ENCODE measurements around the gene KIAA1328. TPM values are rescaled to one million over a fixed set of nuclear protein-coding genes. Genes with fewer than 3 reads are reported as not detected.
"Not testable (repeated sequence)": the region's sequence is repeated elsewhere in the genome, so short reads cannot be mapped to it uniquely, and the experiment has no call there.

The KIAA1328 gene
- total and polyA plus RNA-seq, 4 experiments from 2014 or later, result 6.9 to 15.7 (median 12.8) TPM

GRCh38 chr18:37166966-37167365 lies 338.0 kb downstream of the KIAA1328 start:
- CTCF ChIA-PET (ENCODE audit: partially characterized antibody); H3K27me3 Mint-ChIP-seq: not testable (repeated sequence)

GRCh38 chr18:37170984-37171383 lies 342.1 kb downstream of the KIAA1328 start:
- Histone ChIP-seq H3K4me3 (ENCODE audit: low read length in 2 of 2) (no peak overlapping the region), H3K36me3 (ENCODE audit: insufficient read depth, low read length) (no peaks in the 10 kb centered on the region), H3K9me3 (ENCODE audit: control insufficient read depth in 1 of 2, low read length in 2 of 2) (no peaks in the 10 kb centered on the region), H3K4me1 (ENCODE audit: insufficient read depth, low read length) (no peaks in the 10 kb centered on the region), H3K27ac (ENCODE audit: low read depth, low read length) (no peak overlapping the region), H3K27me3 (ENCODE audit: insufficient read depth, low read length) (no peaks in the 10 kb centered on the region)
- no peaks in the 10 kb centered on the region for H3K27me3 Mint-ChIP-seq
- no peak for DNase-seq
- H3K9me3 Mint-ChIP-seq, result peaks cover 0 to 2% (median 0%) of the 10 kb centered on the region in 8 donors
- H3K4me3 Mint-ChIP-seq, result no peak overlapping the region
- peaks cover 29 to 52% of the 10 kb centered on the region in 2 donors for H3K36me3 Mint-ChIP-seq
- ChIA-PET POLR2A (ENCODE audit: partially characterized antibody) (no interaction called here), CTCF (ENCODE audit: partially characterized antibody) (no interaction called here)
- intact Hi-C loops (cut with micrococcal nuclease), result no loop called here
- H3K4me1 Mint-ChIP-seq, result no peaks in the 10 kb centered on the region
- H3K27ac Mint-ChIP-seq, result no peak overlapping the region

More at GRCh38 chr18:37166966-37167365, 338.0 kb downstream of the KIAA1328 start:
- DNase-seq; H3K9me3 Mint-ChIP-seq; H3K4me1 ChIP-seq (ENCODE audit: insufficient read depth, low read length); H3K9me3 ChIP-seq (ENCODE audit: control insufficient read depth in 1 of 2, low read length in 2 of 2); intact Hi-C loops (cut with micrococcal nuclease); H3K4me3 Mint-ChIP-seq; H3K4me1 Mint-ChIP-seq; H3K27ac Mint-ChIP-seq; H3K27me3 ChIP-seq (ENCODE audit: insufficient read depth, low read length); H3K36me3 ChIP-seq (ENCODE audit: insufficient read depth, low read length); H3K4me3 ChIP-seq (ENCODE audit: low read length in 2 of 2); H3K27ac ChIP-seq (ENCODE audit: low read depth, low read length); POLR2A ChIA-PET (ENCODE audit: partially characterized antibody): not testable (repeated sequence)
- peaks cover 19 to 60% of the 10 kb centered on the region in 2 donors for H3K36me3 Mint-ChIP-seq

DNA sequence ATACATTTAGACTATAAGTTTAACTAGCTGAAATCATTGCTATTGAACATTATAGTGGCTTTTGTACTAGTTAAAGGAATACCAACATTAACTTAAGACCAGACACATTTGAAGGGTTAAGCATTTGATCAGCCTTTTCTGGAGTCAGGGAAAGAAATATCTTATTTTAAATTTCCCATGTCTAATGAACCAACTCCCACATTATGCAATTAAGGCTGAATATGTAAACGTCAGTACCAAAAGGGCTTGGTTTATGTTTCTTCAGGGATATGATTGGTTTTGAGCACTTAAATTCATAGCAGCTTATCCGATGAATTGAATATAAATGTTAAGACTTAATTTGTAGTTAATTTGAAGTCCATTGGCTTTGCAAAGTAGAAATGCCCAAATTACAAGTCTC lies 344.5 kb downstream of the KIAA1328 start:
- Mint-ChIP-seq H3K9me3 (no peaks in the 10 kb centered on the region), H3K4me3 (no peak overlapping the region), H3K27me3 (no peaks in the 10 kb centered on the region), H3K27ac (no peak overlapping the region), H3K4me1 (no peaks in the 10 kb centered on the region), H3K36me3 (peaks cover 33 to 46% of the 10 kb centered on the region in 2 donors)
- no peaks in the 10 kb centered on the region for H3K36me3 ChIP-seq (ENCODE audit: insufficient read depth, low read length)
- POLR2A ChIA-PET (ENCODE audit: partially characterized antibody), result no interaction called here
- intact Hi-C loops (cut with micrococcal nuclease), result no loop called here
- no peak overlapping the region for H3K27ac ChIP-seq (ENCODE audit: low read depth, low read length)
- no peaks in the 10 kb centered on the region for H3K9me3 ChIP-seq (ENCODE audit: control insufficient read depth in 1 of 2, low read length in 2 of 2)
- H3K4me1 ChIP-seq (ENCODE audit: insufficient read depth, low read length), result no peaks in the 10 kb centered on the region
- no peak overlapping the region for H3K4me3 ChIP-seq (ENCODE audit: low read length in 2 of 2)
- no peak for DNase-seq
- H3K27me3 ChIP-seq (ENCODE audit: insufficient read depth, low read length), result no peaks in the 10 kb centered on the region
- CTCF ChIA-PET (ENCODE audit: partially characterized antibody), result no interaction called here

DNA sequence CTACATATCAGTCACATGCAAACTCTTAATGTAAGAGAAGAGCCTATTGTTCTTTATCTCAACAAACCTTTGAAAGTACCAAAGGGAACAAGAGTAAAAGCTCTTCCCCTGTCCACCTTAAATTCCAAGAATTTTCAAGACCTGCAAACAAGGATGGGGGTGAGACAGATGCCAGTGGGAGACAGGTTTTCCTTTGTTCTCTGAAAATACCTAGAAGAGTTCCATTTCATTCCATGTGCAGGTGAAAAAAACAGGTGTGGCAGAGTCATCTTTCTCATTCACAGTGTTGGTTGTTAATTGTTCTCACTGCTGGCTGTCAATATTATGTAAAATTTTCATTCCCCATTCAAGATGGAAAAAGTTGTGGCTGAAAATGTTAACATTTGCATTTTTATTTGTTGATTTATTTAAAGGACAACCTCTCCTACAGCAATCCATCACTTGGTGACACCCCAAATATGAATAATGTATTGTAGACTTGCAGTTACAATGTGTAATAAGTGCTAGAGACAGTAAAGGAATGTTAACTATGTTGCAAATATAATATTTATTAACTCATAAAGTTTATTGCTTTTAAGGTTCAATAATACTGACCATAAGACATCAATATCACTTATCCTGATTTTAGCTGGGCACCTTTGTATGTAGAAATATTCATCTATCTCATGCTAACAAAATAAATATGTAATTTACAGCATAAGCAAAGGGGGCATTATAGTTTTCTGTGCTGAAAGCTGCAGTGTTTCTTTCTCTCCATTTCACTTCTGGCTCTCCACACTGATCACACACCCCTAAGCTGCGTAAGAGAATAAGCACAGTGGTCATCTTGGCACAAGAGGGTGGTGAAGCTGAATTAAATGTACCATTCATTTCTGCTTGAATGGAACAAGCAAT lies 347.0 kb downstream of the KIAA1328 start:
- Mint-ChIP-seq H3K36me3 (peaks cover 40 to 62% of the 10 kb centered on the region in 2 donors), H3K4me3 (no peak overlapping the region), H3K27me3 (no peaks in the 10 kb centered on the region), H3K4me1 (no peaks in the 10 kb centered on the region), H3K9me3 (no peaks in the 10 kb centered on the region), H3K27ac (no peak overlapping the region)
- no peak for DNase-seq
- ChIA-PET CTCF (ENCODE audit: partially characterized antibody) (no interaction called here), POLR2A (ENCODE audit: partially characterized antibody) (no interaction called here)
- Histone ChIP-seq H3K27ac (ENCODE audit: low read depth, low read length) (no peak overlapping the region), H3K27me3 (ENCODE audit: insufficient read depth, low read length) (no peaks in the 10 kb centered on the region), H3K9me3 (ENCODE audit: control insufficient read depth in 1 of 2, low read length in 2 of 2) (no peaks in the 10 kb centered on the region), H3K4me3 (ENCODE audit: low read length in 2 of 2) (no peak overlapping the region), H3K36me3 (ENCODE audit: insufficient read depth, low read length) (no peaks in the 10 kb centered on the region), H3K4me1 (ENCODE audit: insufficient read depth, low read length) (no peaks in the 10 kb centered on the region)
- intact Hi-C loops (cut with micrococcal nuclease), result no loop called here

DNA sequence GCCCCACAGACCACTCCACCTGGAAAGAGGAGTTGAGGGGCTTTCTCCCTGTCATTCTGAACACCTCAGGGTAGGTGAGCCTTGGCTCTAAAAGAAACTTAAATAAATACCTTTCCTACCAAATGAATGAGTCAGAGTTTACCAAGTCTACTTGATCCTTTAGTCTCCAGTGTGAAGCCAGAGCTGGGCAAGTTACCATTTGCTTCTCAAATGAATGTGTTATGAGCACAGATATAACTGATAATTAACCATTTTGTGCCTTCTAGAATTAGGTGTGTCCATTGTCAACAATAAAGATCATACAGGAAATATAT lies 347.7 kb downstream of the KIAA1328 start:
- CTCF ChIA-PET (ENCODE audit: partially characterized antibody), result no interaction called here
- no peak for DNase-seq
- no peak overlapping the region for H3K4me3 Mint-ChIP-seq
- Histone ChIP-seq H3K4me3 (ENCODE audit: low read length in 2 of 2) (no peak overlapping the region), H3K9me3 (ENCODE audit: control insufficient read depth in 1 of 2, low read length in 2 of 2) (no peaks in the 10 kb centered on the region), H3K36me3 (ENCODE audit: insufficient read depth, low read length) (no peaks in the 10 kb centered on the region), H3K27me3 (ENCODE audit: insufficient read depth, low read length) (no peaks in the 10 kb centered on the region), H3K4me1 (ENCODE audit: insufficient read depth, low read length) (no peaks in the 10 kb centered on the region), H3K27ac (ENCODE audit: low read depth, low read length) (no peak overlapping the region)
- POLR2A ChIA-PET (ENCODE audit: partially characterized antibody), result no interaction called here
- H3K9me3 Mint-ChIP-seq, result no peaks in the 10 kb centered on the region
- no peak overlapping the region for H3K27ac Mint-ChIP-seq
- peaks cover 40 to 57% of the 10 kb centered on the region in 2 donors for H3K36me3 Mint-ChIP-seq
- no peaks in the 10 kb centered on the region for H3K27me3 Mint-ChIP-seq
- intact Hi-C loops (cut with micrococcal nuclease), result no loop called here
- H3K4me1 Mint-ChIP-seq, result no peaks in the 10 kb centered on the region

DNA sequence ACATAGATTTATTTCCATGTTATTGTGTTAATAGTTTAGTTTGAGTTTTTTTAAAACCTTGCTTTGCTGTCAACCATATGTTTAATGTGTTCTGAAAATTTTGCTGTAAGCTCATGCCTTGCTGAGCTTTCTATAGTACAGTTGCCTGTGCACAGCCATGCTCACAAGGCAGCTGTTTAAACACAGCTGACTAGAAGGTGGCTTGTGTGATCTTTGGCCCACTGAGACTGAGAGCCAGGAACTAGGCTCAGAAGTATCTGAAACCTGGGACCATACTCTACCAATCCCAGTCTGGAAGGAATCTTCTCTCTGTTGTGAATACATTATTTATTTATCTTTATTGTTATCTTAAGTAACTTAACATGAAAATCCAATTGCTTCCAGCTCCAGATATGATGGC lies 350.5 kb downstream of the KIAA1328 start:
- POLR2A ChIA-PET (ENCODE audit: partially characterized antibody), result no interaction called here
- CTCF ChIA-PET (ENCODE audit: partially characterized antibody), result no interaction called here
- no peak overlapping the region for H3K27ac ChIP-seq (ENCODE audit: low read depth, low read length)
- DNase-seq, result no peak
- H3K36me3 ChIP-seq (ENCODE audit: insufficient read depth, low read length), result no peaks in the 10 kb centered on the region
- intact Hi-C loops (cut with micrococcal nuclease), result no loop called here
- no peaks in the 10 kb centered on the region for H3K27me3 ChIP-seq (ENCODE audit: insufficient read depth, low read length)
- no peak overlapping the region for H3K27ac Mint-ChIP-seq
- H3K4me3 Mint-ChIP-seq, result no peak overlapping the region
- peaks cover 31 to 50% of the 10 kb centered on the region in 2 donors for H3K36me3 Mint-ChIP-seq
- no peaks in the 10 kb centered on the region for H3K9me3 Mint-ChIP-seq
- no peaks in the 10 kb centered on the region for H3K9me3 ChIP-seq (ENCODE audit: control insufficient read depth in 1 of 2, low read length in 2 of 2)
- no peaks in the 10 kb centered on the region for H3K4me1 ChIP-seq (ENCODE audit: insufficient read depth, low read length)
- H3K27me3 Mint-ChIP-seq, result no peaks in the 10 kb centered on the region
- H3K4me1 Mint-ChIP-seq, result no peaks in the 10 kb centered on the region
- no peak overlapping the region for H3K4me3 ChIP-seq (ENCODE audit: low read length in 2 of 2)

DNA sequence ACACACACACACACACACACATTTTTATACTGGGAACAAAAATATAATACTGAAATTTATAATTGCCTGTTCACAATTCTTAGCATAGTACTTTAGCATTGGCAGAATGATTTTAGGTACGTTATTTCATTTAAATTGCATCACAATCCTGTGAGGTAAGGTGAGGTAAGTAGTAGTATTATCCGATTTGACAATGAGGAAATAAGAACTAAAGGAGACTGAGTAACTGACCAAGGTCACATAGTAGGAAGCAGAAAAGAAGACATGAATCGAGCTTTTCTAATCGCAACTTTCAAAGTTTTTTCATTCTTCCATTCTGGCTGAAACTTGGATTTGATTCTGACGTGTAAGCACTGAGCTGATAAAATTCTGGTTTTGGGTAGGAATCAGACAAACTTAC lies 351.2 kb downstream of the KIAA1328 start:
- no peaks in the 10 kb centered on the region for H3K9me3 ChIP-seq (ENCODE audit: control insufficient read depth in 1 of 2, low read length in 2 of 2)
- DNase-seq, result no peak
- Mint-ChIP-seq H3K27me3 (no peaks in the 10 kb centered on the region), H3K4me1 (no peaks in the 10 kb centered on the region), H3K27ac (no peak overlapping the region), H3K9me3 (no peaks in the 10 kb centered on the region), H3K36me3 (peaks cover 27 to 44% of the 10 kb centered on the region in 2 donors), H3K4me3 (no peak overlapping the region)
- H3K27ac ChIP-seq (ENCODE audit: low read depth, low read length), result no peak overlapping the region
- intact Hi-C loops (cut with micrococcal nuclease), result no loop called here
- no peaks in the 10 kb centered on the region for H3K27me3 ChIP-seq (ENCODE audit: insufficient read depth, low read length)
- H3K4me3 ChIP-seq (ENCODE audit: low read length in 2 of 2), result no peak overlapping the region
- ChIA-PET POLR2A (ENCODE audit: partially characterized antibody) (no interaction called here), CTCF (ENCODE audit: partially characterized antibody) (no interaction called here)
- no peaks in the 10 kb centered on the region for H3K36me3 ChIP-seq (ENCODE audit: insufficient read depth, low read length)
- no peaks in the 10 kb centered on the region for H3K4me1 ChIP-seq (ENCODE audit: insufficient read depth, low read length)
